ENCODE results near the gene ME3.
"Not testable (repeated sequence)": the region's sequence is repeated elsewhere in the genome, so short reads cannot be mapped to it uniquely, and the experiment has no call there.

Gene ME3

DNA sequence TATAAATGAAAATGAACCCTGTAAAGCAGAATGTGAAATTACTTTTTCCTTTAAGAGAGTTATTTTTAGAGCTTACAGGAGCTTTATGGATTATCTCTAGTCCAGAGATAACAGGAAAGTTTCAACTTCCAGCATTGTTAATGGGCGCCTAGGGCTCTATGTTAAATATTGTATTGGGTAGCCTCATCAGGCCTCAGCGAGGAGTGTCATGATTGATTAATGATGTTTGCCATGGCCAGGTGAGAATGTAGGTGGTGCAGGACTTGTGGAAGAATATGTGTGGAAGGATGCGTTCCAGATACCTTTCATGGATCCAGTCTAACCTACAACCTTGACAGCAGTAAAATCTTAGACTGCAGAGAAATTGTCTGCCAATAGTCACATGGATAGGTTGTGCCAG, 50.6 kb downstream of the ME3 start:
- DNase-seq (ENCODE audit: low read depth in 2 of 2), result no peak

DNA sequence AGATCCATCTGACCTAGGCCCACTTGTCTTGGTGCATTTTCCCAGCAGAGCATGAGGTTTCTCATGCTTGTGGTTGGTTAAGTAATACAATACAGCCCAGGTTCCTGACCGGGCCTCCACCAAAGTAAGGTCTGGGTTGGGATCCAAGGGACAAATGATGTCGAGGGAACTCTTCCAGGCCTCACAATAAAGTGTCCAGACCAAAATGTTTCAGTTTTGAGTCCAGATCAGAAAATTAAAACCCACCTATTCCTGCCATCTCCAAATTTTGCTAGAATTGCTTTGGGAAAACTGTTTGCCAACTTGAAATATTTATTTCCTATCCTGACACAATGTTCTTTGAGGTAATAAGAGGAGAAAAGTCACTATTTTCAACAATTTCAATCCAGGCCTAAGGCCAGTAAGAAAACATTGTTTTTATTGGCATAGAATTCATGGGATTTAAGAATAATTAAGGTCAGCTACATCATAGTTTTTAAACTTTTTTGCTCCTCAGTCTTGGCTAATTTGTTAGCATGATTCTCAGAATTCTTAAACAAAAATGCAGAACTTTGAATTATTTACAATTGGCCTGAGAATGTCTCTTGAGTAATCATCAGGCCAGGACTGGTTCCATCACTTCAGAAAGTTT, 51.4 kb downstream of the ME3 start:
- DNase-seq (ENCODE audit: low read depth in 2 of 2), result no peak

- not testable (repeated sequence) for DNase-seq (ENCODE audit: low read depth in 2 of 2)
Measured at GRCh38 chr11:86619428-86619827, 53.0 kb downstream of the ME3 start.

GRCh38 chr11:86617502-86617901, 54.9 kb downstream of the ME3 start:
- DNase-seq (ENCODE audit: low read depth in 2 of 2), result no peak

- no peak for DNase-seq (ENCODE audit: low read depth in 2 of 2)
Measured at GRCh38 chr11:86615487-86615886, 56.9 kb downstream of the ME3 start.

GRCh38 chr11:86610559-86611341, 61.7 kb downstream of the ME3 start:
- DNase-seq (ENCODE audit: low read depth in 2 of 2), result no peak

DNA sequence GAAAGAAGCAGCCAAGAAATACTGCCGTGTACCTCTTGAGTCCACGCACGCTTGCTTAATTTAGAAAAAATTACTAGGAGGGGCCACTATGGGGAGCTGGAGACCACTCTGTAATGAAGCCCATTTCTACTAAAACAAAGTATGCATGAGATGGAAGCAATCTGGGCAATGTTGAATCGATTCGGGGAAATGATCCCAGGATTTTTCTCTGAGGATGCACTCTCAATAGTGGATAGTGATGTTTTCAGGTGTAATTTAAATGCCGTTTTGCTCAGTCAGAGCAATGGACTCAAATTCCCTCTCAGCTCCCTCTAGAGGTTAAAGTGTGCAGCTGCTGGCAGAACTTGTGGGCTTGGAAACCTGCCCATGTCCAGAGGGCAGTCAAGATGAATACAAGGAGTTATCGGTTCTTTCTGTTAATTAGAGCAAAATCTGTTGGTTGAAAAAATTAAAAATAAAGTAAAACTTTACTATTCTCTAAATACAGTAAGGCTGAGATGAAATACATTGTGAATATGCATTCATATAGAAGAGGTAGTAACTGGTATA, 64.1 kb downstream of the ME3 start:
- DNase-seq (ENCODE audit: low read depth in 2 of 2), result no peak

GRCh38 chr11:86606836-86607481, 65.5 kb downstream of the ME3 start:
- no peak for DNase-seq (ENCODE audit: low read depth in 2 of 2)

GRCh38 chr11:86606270-86606835, 66.1 kb downstream of the ME3 start:
- no peak for DNase-seq (ENCODE audit: low read depth in 2 of 2)

DNA sequence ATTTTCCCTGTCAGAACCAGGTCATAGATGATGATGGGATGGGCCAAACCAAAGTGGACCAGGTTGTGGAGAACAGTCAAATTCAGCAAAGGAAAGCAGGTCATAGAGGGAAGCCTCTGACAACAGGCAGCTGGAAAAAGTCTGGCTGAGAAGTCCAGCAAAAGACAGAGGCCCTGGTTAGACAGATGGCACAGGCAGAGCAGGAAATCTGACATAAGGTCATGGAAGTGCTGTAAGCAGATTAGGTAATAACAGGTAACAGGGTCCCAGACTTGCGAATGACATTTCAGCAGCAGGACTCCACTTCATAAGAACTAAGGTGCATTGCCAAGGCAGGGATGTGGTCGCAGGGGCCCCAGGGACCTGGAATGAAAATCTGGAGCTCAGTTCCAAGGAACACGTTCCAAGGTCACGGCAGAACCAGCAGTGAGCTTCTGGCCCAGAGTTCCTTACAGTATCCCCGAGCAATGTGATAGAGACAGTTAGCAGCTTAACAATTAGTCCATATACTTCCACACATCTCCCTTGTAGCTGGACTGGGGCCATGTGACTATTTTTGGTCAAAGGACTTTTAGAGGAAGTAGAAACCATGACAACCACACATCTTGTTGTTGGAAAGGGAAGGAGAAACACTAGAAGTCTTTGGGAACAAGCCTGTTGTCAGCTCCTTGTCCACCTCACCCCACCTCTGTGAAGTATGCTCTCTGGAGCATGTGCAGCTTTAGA, 75.4 kb downstream of the ME3 start:
- no peak for DNase-seq (ENCODE audit: low read depth in 2 of 2)

- DNase-seq (ENCODE audit: low read depth in 2 of 2), result no peak
Measured at GRCh38 chr11:86595955-86596354, 76.5 kb downstream of the ME3 start.

DNA sequence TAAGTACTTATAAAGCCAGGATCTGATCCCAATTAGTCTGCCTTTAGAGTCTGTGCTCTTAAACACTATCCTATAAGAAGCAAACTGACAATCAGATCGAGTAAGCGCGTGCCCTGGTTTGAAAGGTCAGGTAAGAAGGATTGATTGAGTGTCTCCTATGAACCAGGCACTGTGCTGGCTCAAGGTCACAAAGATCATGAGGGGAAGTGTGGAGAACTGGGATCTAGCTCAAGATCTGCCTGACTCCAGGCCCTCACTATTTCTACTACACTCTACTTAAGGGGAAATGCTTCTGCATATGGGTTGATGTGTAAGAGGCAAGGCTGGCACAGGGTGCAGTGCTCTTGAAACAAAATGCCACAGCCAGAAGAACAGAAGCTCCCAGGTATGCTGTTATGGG, 77.0 kb downstream of the ME3 start:
- no peak for DNase-seq (ENCODE audit: low read depth in 2 of 2)

DNA sequence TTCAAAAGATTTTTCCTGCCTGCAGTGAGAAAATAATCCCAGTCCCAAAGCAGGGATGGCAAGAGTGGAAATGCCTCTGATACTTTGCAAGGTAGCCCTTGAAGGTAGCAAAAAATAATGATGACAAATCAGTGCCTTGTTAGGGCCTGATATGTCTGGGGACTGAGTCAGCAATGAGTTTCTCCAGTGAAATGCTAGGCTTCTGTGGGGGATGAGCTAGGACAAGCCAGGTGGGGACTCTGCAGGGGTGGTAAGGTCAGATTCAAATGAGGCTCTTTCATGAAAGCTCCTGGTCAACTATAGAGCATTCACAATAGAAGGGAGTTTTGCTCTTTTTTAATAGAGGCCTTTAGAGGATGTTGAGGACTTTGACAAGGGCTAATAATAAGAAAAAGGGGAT, 77.7 kb downstream of the ME3 start:
- DNase-seq (ENCODE audit: low read depth in 2 of 2), result no peak

- DNase-seq (ENCODE audit: low read depth in 2 of 2), result no peak
Measured at GRCh38 chr11:86593833-86594232, 78.6 kb downstream of the ME3 start.

- DNase-seq (ENCODE audit: low read depth in 2 of 2), result peak; percentile 49 to 64
Measured at GRCh38 chr11:86592659-86593451, 79.6 kb downstream of the ME3 start.

DNA sequence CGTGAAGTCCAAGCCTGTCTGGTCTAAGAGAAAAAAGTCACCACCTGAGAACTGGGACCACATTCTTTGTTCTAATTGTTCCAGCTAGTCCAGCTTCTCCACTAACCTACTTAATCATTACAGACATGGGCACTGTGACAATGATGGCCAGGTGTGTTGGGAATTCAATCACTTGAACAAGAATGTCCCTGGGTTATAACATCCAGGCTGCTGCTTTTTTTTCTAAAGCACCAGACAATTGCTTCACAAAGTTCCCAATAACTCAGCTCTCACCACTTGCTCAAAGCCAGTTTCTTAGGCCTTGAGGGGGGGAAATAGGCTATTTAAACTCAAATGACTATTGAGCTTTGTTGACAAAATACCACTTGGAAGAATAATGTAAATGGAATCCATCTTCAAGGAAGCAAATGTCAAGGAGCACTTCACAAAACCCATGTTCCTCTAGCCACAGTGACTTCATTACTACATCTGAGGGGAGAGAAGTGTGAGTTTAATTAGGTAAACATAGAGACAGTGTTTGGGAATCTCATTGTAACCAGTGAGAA, 80.3 kb downstream of the ME3 start:
- DNase-seq (ENCODE audit: low read depth in 2 of 2), result no peak

DNA sequence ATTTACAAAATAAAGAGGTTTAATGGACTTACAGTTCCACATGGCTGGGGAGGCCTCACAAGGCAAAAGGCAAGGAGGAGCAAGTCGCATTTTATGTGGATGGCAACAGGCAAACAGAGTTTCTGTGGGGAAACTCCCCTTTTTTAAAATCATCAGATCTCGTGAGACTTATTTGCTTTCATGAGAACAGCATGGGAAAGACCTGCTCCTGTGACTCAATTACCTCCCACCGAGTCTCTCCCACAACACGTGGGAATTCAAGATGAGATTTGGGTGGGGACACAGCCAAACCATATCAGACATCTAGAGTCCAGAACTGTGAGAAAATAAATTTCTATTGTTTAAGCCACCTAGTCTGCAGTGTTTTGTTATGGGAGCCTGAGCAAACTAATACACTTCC, 80.8 kb downstream of the ME3 start:
- no peak for DNase-seq (ENCODE audit: low read depth in 2 of 2)

DNA sequence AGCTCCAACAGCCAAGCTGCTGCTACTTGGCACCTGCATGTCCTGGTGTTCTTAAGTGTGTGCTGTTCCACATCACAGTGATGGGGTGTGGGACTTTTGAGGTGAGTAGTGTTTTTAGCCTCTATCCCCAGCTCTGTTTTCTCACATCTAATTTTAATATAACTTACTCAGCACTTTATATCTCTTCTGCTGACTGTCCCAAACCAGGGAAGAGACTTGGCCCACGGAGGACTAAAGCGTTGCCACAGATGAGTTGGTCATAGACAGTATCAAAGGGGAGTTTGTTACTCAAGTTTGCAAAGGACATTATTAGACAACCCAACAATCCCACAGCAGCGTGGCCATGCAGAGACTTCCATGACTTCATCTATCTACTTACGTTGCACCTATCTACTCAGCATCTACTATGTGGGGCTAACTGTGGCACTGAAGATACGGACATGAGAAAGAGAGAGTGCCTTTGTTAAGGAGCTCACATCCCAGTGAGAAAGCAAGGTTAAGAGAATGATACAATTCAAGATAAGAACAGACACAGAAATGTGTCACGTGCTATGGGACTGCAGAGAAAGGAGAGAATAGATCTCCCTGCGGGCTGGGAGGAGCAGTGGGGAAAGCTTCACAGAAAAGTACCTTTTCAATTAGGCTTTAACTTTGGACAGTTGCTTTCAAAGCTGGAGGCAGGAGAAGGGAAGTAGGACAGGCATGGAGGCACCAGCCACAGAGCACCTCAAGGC, 82.4 kb downstream of the ME3 start:
- no peak for DNase-seq (ENCODE audit: low read depth in 2 of 2)

DNA sequence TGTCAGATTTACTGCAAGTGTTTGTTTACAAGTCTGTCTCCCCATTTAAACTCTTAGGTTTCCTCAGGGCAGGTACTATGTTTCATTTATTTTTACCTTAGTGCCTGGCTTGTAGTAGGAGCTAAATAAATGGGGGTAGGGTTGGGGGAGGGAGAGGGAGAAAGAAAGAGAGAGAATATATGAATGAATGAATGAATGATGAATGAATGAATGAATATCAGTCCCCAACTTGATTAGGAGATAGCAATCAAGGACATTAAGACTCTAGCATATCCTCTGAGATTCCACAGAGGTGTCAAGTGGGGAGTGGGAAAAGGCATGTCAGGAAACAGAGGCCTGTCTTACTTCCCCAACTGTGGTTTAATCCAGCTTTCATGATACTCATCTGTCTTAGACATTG, 83.2 kb downstream of the ME3 start:
- no peak for DNase-seq (ENCODE audit: low read depth in 2 of 2)

DNA sequence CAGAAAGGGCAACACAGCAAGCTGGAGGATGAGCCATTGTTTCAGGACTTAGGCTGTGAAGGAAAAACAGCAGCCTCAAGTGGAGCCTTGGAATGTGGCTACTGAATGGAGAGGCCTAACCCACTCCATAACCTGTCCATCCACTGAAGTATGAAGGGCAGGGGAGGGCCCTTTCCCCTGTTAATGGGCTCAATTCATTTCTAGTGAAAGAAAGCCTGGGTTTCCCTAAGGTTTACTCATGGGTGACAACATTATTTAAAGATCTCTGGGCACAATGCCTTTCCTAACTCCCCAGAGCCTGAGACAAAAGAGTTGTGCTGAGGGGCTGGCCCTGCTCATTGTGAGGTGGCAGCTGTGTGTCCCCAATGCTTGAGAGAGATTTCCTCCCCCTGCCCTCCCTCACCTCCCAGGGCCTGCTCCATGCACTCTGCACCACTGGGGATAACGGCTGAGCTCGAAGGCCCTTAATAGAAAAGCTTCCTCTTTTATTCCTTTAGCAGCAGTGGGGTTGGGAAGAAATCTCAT, 83.8 kb downstream of the ME3 start:
- no peak for DNase-seq (ENCODE audit: low read depth in 2 of 2)
